Upper lobe of right lung (tissue), 1 donor: ENCODE measurements around the gene NR2F6. TPM values are rescaled to one million over a fixed set of nuclear protein-coding genes. Genes with fewer than 3 reads are reported as not detected.

Experiments
- ATAC-seq: fragments of 200-7000 bp; cut with Tn5 transposase; one replicate; pipeline ENCODE4 v1.9.1; 2020; ENCODE audit warnings: mild to moderate bottlenecking, moderate library complexity
- DNase-seq: peaks from one replicate; pipeline ENCODE4 v3.0.0-alpha.2; 2020
- H3K27ac ChIP-seq: fragments of 200-600 bp; one replicate; pipeline ENCODE4 v1.8.0; 2022
- H3K27me3 ChIP-seq: fragments of 200-600 bp; one replicate; pipeline ENCODE4 v1.8.0; 2022; ENCODE audit warnings: mild to moderate bottlenecking
- H3K36me3 ChIP-seq: fragments of 200-600 bp; one replicate; pipeline ENCODE4 v1.8.0; 2022
- H3K4me1 ChIP-seq: fragments of 200-600 bp; one replicate; pipeline ENCODE4 v1.8.0; 2022
- H3K4me3 ChIP-seq: fragments of 200-600 bp; one replicate; pipeline ENCODE4 v1.8.0; 2022; ENCODE audit warnings: mild to moderate bottlenecking
- H3K9me3 ChIP-seq: fragments of 200-600 bp; one replicate; pipeline ENCODE4 v1.8.0; 2022
- CTCF ChIP-seq: fragments of 200-600 bp; IDR thresholded peaks from one replicate; pipeline ENCODE4 v1.8.0; 2022; ENCODE audit warnings: antibody characterized with exemption
- intact Hi-C: fragments of 100-400 bp; cut with DNase I; formaldehyde crosslinking; loops from one replicate; pipeline ENCODE4 v1.11.0; 2022
- total RNA-seq: library from RNA; stranded (reverse); fragmentation: NEBNext Ultra II Directional; extraction: Animal tissue kit (Norgen Biotek cat#: 25700); gene quantifications from one replicate; pipeline ENCODE4 v1.2.1, GENCODE V29; 2021
- donor health status: DM: no; HTN: yes; CAD: no; lungs with severe emphysema.

The NR2F6 gene
- total RNA-seq, 1 donor from 2014 or later: 41.7 TPM

GRCh38 chr19:17255150-17255621 is 9.5 kb upstream of the NR2F6 start:
- intact Hi-C loops: no loop called here
- H3K4me1 ChIP-seq: no peaks in the 10 kb centered on the region
- H3K27ac ChIP-seq: peak overlapping the region; percentile 11
- H3K9me3 ChIP-seq: no peaks in the 10 kb centered on the region
- ATAC-seq (peak; percentile 90), DNase-seq (peak; percentile 77)
- H3K36me3 ChIP-seq: no peaks in the 10 kb centered on the region
- H3K27me3 ChIP-seq: no peaks in the 10 kb centered on the region
- TF ChIP-seq CTCF: no peak
- H3K4me3 ChIP-seq: no peak overlapping the region

- ATAC-seq (no peak), DNase-seq (no peak)
- no peak for TF ChIP-seq CTCF
- Histone ChIP-seq H3K9me3 (no peaks in the 10 kb centered on the region), H3K27ac (no peak overlapping the region), H3K27me3 (no peaks in the 10 kb centered on the region), H3K4me1 (no peaks in the 10 kb centered on the region), H3K4me3 (no peak overlapping the region), H3K36me3 (no peaks in the 10 kb centered on the region)
- intact Hi-C loops: no loop called here
These were observed 8.9 kb upstream of the NR2F6 start for GRCh38 chr19:17254636-17255035.

GRCh38 chr19:17249887-17250548 is 4.3 kb upstream of the NR2F6 start:
- DNase-seq (no peak), ATAC-seq (no peak)
- H3K4me1 ChIP-seq: peaks cover 11% of the 10 kb centered on the region
- H3K4me3 ChIP-seq: no peak overlapping the region
- H3K9me3 ChIP-seq: no peaks in the 10 kb centered on the region
- no peaks in the 10 kb centered on the region for H3K27me3 ChIP-seq
- no peak overlapping the region for H3K27ac ChIP-seq
- intact Hi-C loops: no loop called here
- no peaks in the 10 kb centered on the region for H3K36me3 ChIP-seq
- no peak for TF ChIP-seq CTCF

GRCh38 chr19:17248011-17248776 is 2.5 kb upstream of the NR2F6 start:
- H3K4me1 ChIP-seq: peaks cover 11% of the 10 kb centered on the region
- H3K27me3 ChIP-seq: no peaks in the 10 kb centered on the region
- H3K4me3 ChIP-seq: no peak overlapping the region
- no peak for TF ChIP-seq CTCF
- H3K9me3 ChIP-seq: no peaks in the 10 kb centered on the region
- intact Hi-C loops: no loop called here
- ATAC-seq: no peak
- no peak for DNase-seq
- peak overlapping the region; percentile 24 for H3K27ac ChIP-seq
- no peaks in the 10 kb centered on the region for H3K36me3 ChIP-seq

- peak; percentile 80 for DNase-seq
- Histone ChIP-seq H3K4me1 (peaks cover 20% of the 10 kb centered on the region), H3K9me3 (no peaks in the 10 kb centered on the region), H3K27ac (peak overlapping the region; percentile 80), H3K27me3 (no peaks in the 10 kb centered on the region), H3K36me3 (no peaks in the 10 kb centered on the region), H3K4me3 (peak overlapping the region; percentile 48)
- intact Hi-C loops: no loop called here
- no peak for TF ChIP-seq CTCF
- peak; percentile 1 for ATAC-seq
These were observed 1.1 kb upstream of the NR2F6 start for GRCh38 chr19:17246681-17247425.
